HEK293T (cell line): ENCODE data around the gene CGN.

Source experiments
- BHLHE40 ChIP-seq: fragments of 450-650 bp; IDR thresholded peaks from 2 replicates; pipeline ENCODE4 v1.6.1; 2016; ENCODE audit warnings: mild to moderate bottlenecking, moderate library complexity, borderline replicate concordance
- ELF4 ChIP-seq: fragments of 450-650 bp; IDR thresholded peaks from 2 replicates; pipeline ENCODE4 v1.6.1; 2017; ENCODE audit warnings: antibody characterized with exemption
- FOXK2 ChIP-seq: fragments of 450-650 bp; IDR thresholded peaks from 2 replicates; pipeline ENCODE4 v1.6.1; 2016; ENCODE audit warnings: mild to moderate bottlenecking
- FOXM1 ChIP-seq: fragments of 450-650 bp; IDR thresholded peaks from 2 replicates; pipeline ENCODE4 v1.6.1; 2017; ENCODE audit warnings: mild to moderate bottlenecking, borderline replicate concordance
- HDGF ChIP-seq: fragments of 450-650 bp; IDR thresholded peaks from 2 replicates; pipeline ENCODE4 v1.6.1; 2017; ENCODE audit warnings: antibody characterized with exemption, borderline replicate concordance
- L3MBTL2 ChIP-seq: fragments of 450-650 bp; conservative IDR thresholded peaks from 2 replicates; pipeline ENCODE4 v1.6.1; 2016; ENCODE audit warnings: mild to moderate bottlenecking
- LEF1 ChIP-seq: fragments of 450-650 bp; IDR thresholded peaks from 2 replicates; pipeline ENCODE4 v1.6.1; 2017; ENCODE audit warnings: mild to moderate bottlenecking, borderline replicate concordance
- NFRKB ChIP-seq: fragments of 450-650 bp; IDR thresholded peaks from 2 replicates; pipeline ENCODE4 v1.6.1; 2016; ENCODE audit warnings: mild to moderate bottlenecking, moderate library complexity
- SP1 ChIP-seq: fragments of 450-650 bp; IDR thresholded peaks from 2 replicates; pipeline ENCODE4 v1.6.1; 2017
- SUZ12 ChIP-seq: fragments of 450-650 bp; IDR thresholded peaks from 2 replicates; pipeline ENCODE4 v1.6.1; 2016; ENCODE audit warnings: mild to moderate bottlenecking
- TARDBP ChIP-seq: fragments of 450-650 bp; IDR thresholded peaks from 2 replicates; pipeline ENCODE4 v1.6.1; 2016
- ZNF384 ChIP-seq: fragments of 450-650 bp; IDR thresholded peaks from 2 replicates; pipeline ENCODE4 v1.6.1; 2016
- TF ChIP-seq, protein P1 (sequence below): fragments of 450-650 bp; IDR thresholded peaks from 2 replicates; pipeline ENCODE4 v1.6.1; 2016

DNA sequence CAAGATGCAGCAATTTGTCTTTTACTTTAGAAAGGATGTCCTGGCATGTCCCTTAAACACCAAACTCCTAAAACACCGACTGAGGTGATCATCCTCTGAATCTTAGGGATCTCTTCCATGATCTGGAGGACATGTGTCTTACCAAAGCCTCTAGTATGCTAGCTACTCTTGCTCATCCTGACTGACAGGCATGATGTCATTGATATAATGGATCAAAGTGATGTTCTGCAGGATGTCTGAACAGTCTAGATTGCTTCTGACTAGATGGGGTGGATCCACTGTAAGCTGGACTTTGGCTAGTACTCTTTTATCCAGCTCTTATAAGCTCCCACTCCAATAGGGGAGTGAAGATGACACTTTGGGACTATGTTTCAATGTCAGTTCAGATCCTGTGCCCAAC, 11.3 kb upstream of the CGN start:
- TF ChIP-seq TARDBP (no peak), L3MBTL2 (no peak), SP1 (no peak), FOXM1 (no peak), LEF1 (no peak), SUZ12 (no peak), NFRKB (no peak), ELF4 (no peak), BHLHE40 (no peak), ZNF384 (no peak), FOXK2 (no peak), HDGF (no peak)
- TF ChIP-seq, protein P1, sequence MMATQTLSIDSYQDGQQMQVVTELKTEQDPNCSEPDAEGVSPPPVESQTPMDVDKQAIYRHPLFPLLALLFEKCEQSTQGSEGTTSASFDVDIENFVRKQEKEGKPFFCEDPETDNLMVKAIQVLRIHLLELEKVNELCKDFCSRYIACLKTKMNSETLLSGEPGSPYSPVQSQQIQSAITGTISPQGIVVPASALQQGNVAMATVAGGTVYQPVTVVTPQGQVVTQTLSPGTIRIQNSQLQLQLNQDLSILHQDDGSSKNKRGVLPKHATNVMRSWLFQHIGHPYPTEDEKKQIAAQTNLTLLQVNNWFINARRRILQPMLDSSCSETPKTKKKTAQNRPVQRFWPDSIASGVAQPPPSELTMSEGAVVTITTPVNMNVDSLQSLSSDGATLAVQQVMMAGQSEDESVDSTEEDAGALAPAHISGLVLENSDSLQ, result no peak
